Thyroid gland (tissue), 4 donors: ENCODE measurements around the gene GLYR1. TPM values are rescaled to one million over a fixed set of nuclear protein-coding genes. Genes with fewer than 3 reads are reported as not detected.

ENCODE experiments used
- DNase-seq, 2 donors: peaks; one replicate each; pipeline ENCODE4 v3.0.0-alpha.2; 2019
- H3K27ac ChIP-seq, 3 donors: fragments of 200-600 bp; sonication (generic); 1 replicate in 2 of 3; 2 replicates in 1 of 3; pipeline ENCODE4 v1.5.1; 2016 to 2019; ENCODE audit warnings: mild to moderate bottlenecking in 1 of 3, moderate library complexity in 1 of 3
- H3K27me3 ChIP-seq: fragments of 200-600 bp; sonication (generic); one replicate; pipeline ENCODE4 v1.5.1; 2019
- H3K36me3 ChIP-seq, 2 donors: fragments of 200-600 bp; sonication (generic); one replicate each; pipeline ENCODE4 v1.5.1; 2016 to 2019
- H3K4me1 ChIP-seq, 2 donors: fragments of 200-600 bp; sonication (generic); one replicate each; pipeline ENCODE4 v1.5.1; 2017 to 2019
- H3K4me3 ChIP-seq, 3 donors: fragments of 200-600 bp; sonication (generic); replicated peaks in 1 of 3; 1 replicate in 2 of 3; 2 replicates in 1 of 3; pipeline ENCODE4 v1.5.1; 2016; ENCODE audit warnings: mild to moderate bottlenecking in 1 of 3
- H3K9me3 ChIP-seq: fragments of 200-600 bp; sonication (generic); one replicate; pipeline ENCODE4 v1.5.1; 2017
- POLR2A ChIP-seq, 2 donors: fragments of 450-650 bp; IDR thresholded peaks; one replicate each; pipeline ENCODE4 v1.6.1; 2017; ENCODE audit warnings: antibody characterized with exemption in 2 of 2, mild to moderate bottlenecking in 2 of 2, moderate library complexity in 1 of 2
- WGBS, 2 donors: methylation state at CpG; one replicate each; pipeline ENCODE4 v1.1.5; 2017; 5-methylcytosine and 5-hydroxymethylcytosine counted together
- intact Hi-C: fragments of 100-400 bp; cut with DNase I; formaldehyde crosslinking; loops from one replicate; pipeline ENCODE4 v1.15.1; 2023
- total RNA-seq, 4 donors: library from RNA; depleted of rRNA; stranded (reverse); fragments of >200 nt; gene quantifications; one replicate each; pipeline ENCODE4 v1.2.3, GENCODE V29; 2016
- TF ChIP-seq, protein P1 (sequence below), 6 experiments: fragments of 200-600 bp in 3 of 6; fragments of 450-650 bp in 3 of 6; sonication (generic) in 3 of 6; IDR thresholded peaks; one replicate each; pipeline ENCODE4 v1.5.1; 2016 to 2019; ENCODE audit warnings: antibody characterized with exemption in 6 of 6, mild to moderate bottlenecking in 2 of 6, inconsistent platforms in 1 of 6, moderate library complexity in 1 of 6

GLYR1 gene
- total RNA-seq, 4 donors from 2014 or later, result 43.1 to 89.2 (median 75.5) TPM

DNA sequence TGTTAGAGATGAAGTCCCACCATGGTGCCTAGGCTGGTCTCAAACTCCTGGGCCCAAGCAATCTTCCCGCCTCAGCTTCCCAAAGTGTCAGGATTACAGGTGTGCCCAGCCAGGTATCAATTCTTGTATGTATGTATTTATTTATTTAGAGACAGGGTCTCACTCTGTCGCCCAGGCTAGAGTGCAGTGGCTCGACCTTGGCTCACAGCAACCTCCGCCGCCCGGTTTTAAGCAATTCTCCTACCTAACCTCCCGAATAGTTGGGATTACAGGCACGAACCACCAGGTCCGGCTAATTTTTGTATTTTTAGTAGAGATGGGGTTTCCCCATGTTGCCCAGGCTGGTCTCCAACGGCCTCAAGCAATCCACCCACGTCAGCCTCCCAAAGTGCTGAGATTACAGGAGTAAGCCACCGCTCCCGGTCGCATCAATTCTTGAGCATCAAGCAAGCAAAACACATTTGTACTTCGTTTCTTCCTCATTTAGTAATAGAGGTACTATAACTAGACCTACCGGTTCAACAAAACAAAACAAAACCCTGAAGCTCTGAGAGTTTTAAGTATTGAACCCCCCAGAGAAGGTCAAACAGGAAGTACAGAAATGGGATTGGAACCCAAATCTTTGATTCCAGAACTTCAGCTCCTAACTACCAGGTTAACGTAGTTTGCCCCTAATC lies 79.1 kb downstream of the GLYR1 start:
- WGBS, 2 donors, result 50 to 63% methylated on average over 17 of the region's 17 CpGs
- intact Hi-C loops, result loop anchor here (5.0 kb wide), 1 partner anchor 34 kb away; the partner anchor contains the start of gene ROGDI
- no peak for TF ChIP-seq POLR2A (IDR thresholded peaks at IDR 0.05)
- TF ChIP-seq, protein P1, sequence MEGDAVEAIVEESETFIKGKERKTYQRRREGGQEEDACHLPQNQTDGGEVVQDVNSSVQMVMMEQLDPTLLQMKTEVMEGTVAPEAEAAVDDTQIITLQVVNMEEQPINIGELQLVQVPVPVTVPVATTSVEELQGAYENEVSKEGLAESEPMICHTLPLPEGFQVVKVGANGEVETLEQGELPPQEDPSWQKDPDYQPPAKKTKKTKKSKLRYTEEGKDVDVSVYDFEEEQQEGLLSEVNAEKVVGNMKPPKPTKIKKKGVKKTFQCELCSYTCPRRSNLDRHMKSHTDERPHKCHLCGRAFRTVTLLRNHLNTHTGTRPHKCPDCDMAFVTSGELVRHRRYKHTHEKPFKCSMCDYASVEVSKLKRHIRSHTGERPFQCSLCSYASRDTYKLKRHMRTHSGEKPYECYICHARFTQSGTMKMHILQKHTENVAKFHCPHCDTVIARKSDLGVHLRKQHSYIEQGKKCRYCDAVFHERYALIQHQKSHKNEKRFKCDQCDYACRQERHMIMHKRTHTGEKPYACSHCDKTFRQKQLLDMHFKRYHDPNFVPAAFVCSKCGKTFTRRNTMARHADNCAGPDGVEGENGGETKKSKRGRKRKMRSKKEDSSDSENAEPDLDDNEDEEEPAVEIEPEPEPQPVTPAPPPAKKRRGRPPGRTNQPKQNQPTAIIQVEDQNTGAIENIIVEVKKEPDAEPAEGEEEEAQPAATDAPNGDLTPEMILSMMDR (IDR thresholded peaks at IDR 0.05), result no peak
- DNase-seq, result peak; percentile 19 to 37
- Histone ChIP-seq H3K27me3 (no peaks in the 10 kb centered on the region), H3K27ac (peak overlapping the region; percentile 62 to 77 (median 75)), H3K36me3 (peaks cover 12 to 13% of the 10 kb centered on the region in 2 donors), H3K4me1 (peaks cover 6 to 21% of the 10 kb centered on the region in 2 donors), H3K9me3 (no peaks in the 10 kb centered on the region), H3K4me3 (peak overlapping the region in 1 of 3 donors; percentile 16)

- peak; percentile 99 for DNase-seq
- Histone ChIP-seq H3K9me3 (no peaks in the 10 kb centered on the region), H3K27me3 (no peaks in the 10 kb centered on the region), H3K36me3 (peaks cover 21% of the 10 kb centered on the region in 2 donors), H3K4me3 (peak within 1 kb of the TSS; percentile 34 to 97 (median 93)), H3K4me1 (peaks cover 6 to 21% of the 10 kb centered on the region in 2 donors), H3K27ac (peak within 1 kb of the TSS; percentile 75 to 80 (median 77))
- intact Hi-C loops, result loop anchor here (5.0 kb wide), 1 partner anchor 35 kb away; the partner anchor contains the start of gene ROGDI
- TF ChIP-seq, protein P1 (IDR thresholded peaks at IDR 0.05), result no peak
- peak in 1 of 2 donors; percentile 72 for TF ChIP-seq POLR2A (IDR thresholded peaks at IDR 0.05)
- WGBS, 2 donors, result 11% methylated on average over 20 to 36 of the region's 72 CpGs
Observed at GRCh38 chr16:4766875-4767628, 80.0 kb downstream of the GLYR1 start, which contains the start of gene ZNF500. TSS of gene ZNF500 (minus strand) at chr16:4767162. CDS start at chr16:4765978, 1,184 bp downstream.

- Histone ChIP-seq H3K4me1 (peaks cover 6 to 21% of the 10 kb centered on the region in 2 donors), H3K36me3 (peaks cover 30 to 33% of the 10 kb centered on the region in 2 donors), H3K4me3 (peak overlapping the region; percentile 34 to 97 (median 93)), H3K27me3 (no peaks in the 10 kb centered on the region), H3K9me3 (no peaks in the 10 kb centered on the region), H3K27ac (no peak overlapping the region)
- DNase-seq, result no peak
- 73 to 77% methylated on average over 17 to 26 of the region's 26 CpGs for WGBS, 2 donors
- TF ChIP-seq, protein P1 (IDR thresholded peaks at IDR 0.05), result no peak
- no peak for TF ChIP-seq POLR2A (IDR thresholded peaks at IDR 0.05)
- intact Hi-C loops, result loop anchor here (5.0 kb wide), 1 partner anchor 37 kb away; the partner anchor contains the start of gene ROGDI
Observed at GRCh38 chr16:4765511-4766474, 81.3 kb downstream of the GLYR1 start.

DNA sequence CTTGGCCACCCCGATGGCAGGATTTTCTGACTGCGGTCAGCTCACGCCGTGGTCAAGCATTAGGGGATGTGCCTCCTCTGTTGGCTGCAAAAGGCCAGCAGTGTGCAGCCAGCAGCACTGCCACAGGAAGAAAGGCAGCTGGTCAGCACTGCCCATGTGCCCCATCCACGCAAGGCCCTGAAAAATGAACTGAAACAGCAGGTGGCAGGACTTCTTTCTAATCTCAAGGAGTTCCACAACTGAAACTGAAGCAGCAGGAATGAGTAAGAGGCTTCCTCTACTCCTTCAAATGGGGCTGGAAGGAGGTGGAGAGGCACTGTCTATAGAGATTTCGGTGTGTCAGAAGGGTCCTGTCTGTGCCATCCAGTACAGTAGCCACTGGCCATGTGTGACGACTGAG lies 83.3 kb downstream of the GLYR1 start:
- Histone ChIP-seq H3K36me3 (peaks cover 48 to 51% of the 10 kb centered on the region in 2 donors), H3K4me1 (peaks cover 6 to 21% of the 10 kb centered on the region in 2 donors), H3K4me3 (no peak overlapping the region), H3K9me3 (no peaks in the 10 kb centered on the region), H3K27ac (no peak overlapping the region), H3K27me3 (no peaks in the 10 kb centered on the region)
- 95 to 96% methylated on average over 7 of the region's 7 CpGs for WGBS, 2 donors
- no peak for DNase-seq
- TF ChIP-seq POLR2A (IDR thresholded peaks at IDR 0.05), result no peak
- TF ChIP-seq, protein P1 (IDR thresholded peaks at IDR 0.05), result no peak
- intact Hi-C loops, result no loop called here
